ENCODE results near the gene HSPBP1.

Gene HSPBP1

GRCh38 chr19:55269299-55269698, 10.6 kb downstream of the HSPBP1 start:
- H3K27me3 ChIP-seq (replicated peaks), result no peaks in the 10 kb centered on the region
- TF ChIP-seq CTCF (IDR thresholded peaks at IDR 0.05; ENCODE audit: low read depth, low read length, missing control alignments), result no peak
- in situ Hi-C loops (cut with HindIII; ENCODE audit: low pct_ligation_motif_present, low sequenced_read_pairs), result no loop called here
- H3K36me3 ChIP-seq (replicated peaks), result peaks cover 10% of the 10 kb centered on the region
- no peak for DNase-seq
- H3K4me3 ChIP-seq (ENCODE audit: low read depth, low read length), result no peak overlapping the region
- H3K27ac ChIP-seq, result no peak overlapping the region

GRCh38 chr19:55266840-55267239, 13.1 kb downstream of the HSPBP1 start:
- H3K36me3 ChIP-seq (replicated peaks), result no peaks in the 10 kb centered on the region
- no peak for DNase-seq
- no peak overlapping the region for H3K27ac ChIP-seq
- in situ Hi-C loops (cut with HindIII; ENCODE audit: low pct_ligation_motif_present, low sequenced_read_pairs), result no loop called here
- no peaks in the 10 kb centered on the region for H3K27me3 ChIP-seq (replicated peaks)
- no peak overlapping the region for H3K4me3 ChIP-seq (ENCODE audit: low read depth, low read length)
- TF ChIP-seq CTCF (IDR thresholded peaks at IDR 0.05; ENCODE audit: low read depth, low read length, missing control alignments), result no peak

GRCh38 chr19:55266404-55266803, 13.5 kb downstream of the HSPBP1 start:
- no peak for DNase-seq
- H3K36me3 ChIP-seq (replicated peaks), result no peaks in the 10 kb centered on the region
- in situ Hi-C loops (cut with HindIII; ENCODE audit: low pct_ligation_motif_present, low sequenced_read_pairs), result no loop called here

GRCh38 chr19:55265723-55266386, 14.1 kb downstream of the HSPBP1 start:
- no peak for TF ChIP-seq CTCF (IDR thresholded peaks at IDR 0.05; ENCODE audit: low read depth, low read length, missing control alignments)
- Histone ChIP-seq H3K4me3 (ENCODE audit: low read depth, low read length) (no peak overlapping the region), H3K27ac (no peak overlapping the region), H3K27me3 (replicated peaks) (no peaks in the 10 kb centered on the region), H3K36me3 (replicated peaks) (no peaks in the 10 kb centered on the region)
- no peak for DNase-seq
- in situ Hi-C loops (cut with HindIII; ENCODE audit: low pct_ligation_motif_present, low sequenced_read_pairs), result no loop called here

More at GRCh38 chr19:55266404-55266803, 13.5 kb downstream of the HSPBP1 start:
- no peak overlapping the region for H3K27ac ChIP-seq
- H3K4me3 ChIP-seq (ENCODE audit: low read depth, low read length), result no peak overlapping the region
- no peak for TF ChIP-seq CTCF (IDR thresholded peaks at IDR 0.05; ENCODE audit: low read depth, low read length, missing control alignments)
- no peaks in the 10 kb centered on the region for H3K27me3 ChIP-seq (replicated peaks)

- H3K36me3 ChIP-seq (replicated peaks), result no peaks in the 10 kb centered on the region
- in situ Hi-C loops (cut with HindIII; ENCODE audit: low pct_ligation_motif_present, low sequenced_read_pairs), result no loop called here
- no peak for DNase-seq
- no peaks in the 10 kb centered on the region for H3K27me3 ChIP-seq (replicated peaks)
- H3K27ac ChIP-seq, result no peak overlapping the region
- no peak overlapping the region for H3K4me3 ChIP-seq (ENCODE audit: low read depth, low read length)
- no peak for TF ChIP-seq CTCF (IDR thresholded peaks at IDR 0.05; ENCODE audit: low read depth, low read length, missing control alignments)
Measured at GRCh38 chr19:55265173-55265572, 14.7 kb downstream of the HSPBP1 start.

- no peaks in the 10 kb centered on the region for H3K36me3 ChIP-seq (replicated peaks)
- no peak for TF ChIP-seq CTCF (IDR thresholded peaks at IDR 0.05; ENCODE audit: low read depth, low read length, missing control alignments)
- no peaks in the 10 kb centered on the region for H3K27me3 ChIP-seq (replicated peaks)
- no peak overlapping the region for H3K4me3 ChIP-seq (ENCODE audit: low read depth, low read length)
- H3K27ac ChIP-seq, result no peak overlapping the region
- in situ Hi-C loops (cut with HindIII; ENCODE audit: low pct_ligation_motif_present, low sequenced_read_pairs), result no loop called here
- DNase-seq, result no peak
Measured at GRCh38 chr19:55264531-55264930, 15.4 kb downstream of the HSPBP1 start.
